ENCODE results near the gene ABHD15.
"Not testable (repeated sequence)": the region's sequence is repeated elsewhere in the genome, so short reads cannot be mapped to it uniquely, and the experiment has no call there.

GRCh38 chr17:29558139-29558538, 8.7 kb downstream of the ABHD15 start:
- TF ChIP-seq YY1 (IDR thresholded peaks at IDR 0.05; ENCODE audit: insufficient read depth, insufficient read length); ZNF274 (IDR thresholded peaks at IDR 0.05; ENCODE audit: low read depth, low read length); SUZ12 (IDR thresholded peaks at IDR 0.05; ENCODE audit: extremely low read depth, insufficient read depth, insufficient read length): not testable (repeated sequence)

Measured in NT2/D1 (cell line).